HEK293 (cell line): Measurements from ENCODE around the gene POLDIP2.

Experiments used
- CTCF ChIP-seq: fragments of 450-650 bp; formaldehyde crosslinking; IDR thresholded peaks from 2 replicates; pipeline ENCODE4 v1.5.1; 2016; ENCODE audit warnings: missing biosample characterization, missing genetic modification characterization
- KLF9 ChIP-seq: fragments of 450-650 bp; formaldehyde crosslinking; IDR thresholded peaks from 2 replicates; pipeline ENCODE4 v1.5.1; 2016; ENCODE audit warnings: missing biosample characterization, missing genetic modification characterization, low read depth
- REST ChIP-seq: fragments of 450-650 bp; formaldehyde crosslinking; IDR thresholded peaks from 2 replicates; pipeline ENCODE4 v1.5.1; 2016; ENCODE audit warnings: missing biosample characterization, missing genetic modification characterization
- SP3 ChIP-seq: fragments of 450-650 bp; formaldehyde crosslinking; IDR thresholded peaks from 2 replicates; pipeline ENCODE4 v1.5.1; 2016; ENCODE audit warnings: missing biosample characterization, missing genetic modification characterization
- ZNF274 ChIP-seq, 2 experiments: fragments of 200-500 bp in 1 of 2; fragments of 450-650 bp in 1 of 2; sonication (Bioruptor generic) in 1 of 2; formaldehyde crosslinking in 1 of 2; IDR thresholded peaks; 2 replicates each; pipeline versions ENCODE4 v1.5.1 to v1.6.1; 2014 to 2016; ENCODE audit warnings: borderline replicate concordance in 1 of 2, inconsistent platforms in 1 of 2, low read length in 1 of 2, missing biosample characterization in 1 of 2, missing genetic modification characterization in 1 of 2
- ZNF302 ChIP-seq: fragments of 450-650 bp; formaldehyde crosslinking; IDR thresholded peaks from 2 replicates; pipeline ENCODE4 v1.5.1; 2016; ENCODE audit warnings: missing biosample characterization, missing genetic modification characterization, low read depth

GRCh38 chr17:28342313-28342712, 15.0 kb downstream of the POLDIP2 start:
- TF ChIP-seq CTCF (no peak), SP3 (tag by site-specific recombination) (no peak), KLF9 (tag by site-specific recombination) (no peak), ZNF274 (IDR thresholded peaks at IDR 0.05; ENCODE audit: low read length) (no peak), ZNF274 (tag by site-specific recombination; IDR thresholded peaks at IDR 0.05; ENCODE audit: borderline replicate concordance) (no peak), ZNF302 (tag by site-specific recombination) (no peak), REST (tag by site-specific recombination) (no peak)
